Liver (tissue), 3 donors: ENCODE measurements around the gene CCR4.

Experiments
- EGR1 ChIP-seq, 2 donors: IDR thresholded peaks; 2 replicates each; pipeline ENCODE4 v1.6.1; 2016 to 2018; ENCODE audit warnings: antibody characterized with exemption in 2 of 2, low read depth in 2 of 2
- FOXA1 ChIP-seq: IDR thresholded peaks from 2 replicates; pipeline ENCODE4 v1.6.1; 2016; ENCODE audit warnings: antibody characterized with exemption
- GABPA ChIP-seq, 2 donors: IDR thresholded peaks in 1 of 2; conservative IDR thresholded peaks in 1 of 2; 2 replicates each; pipeline ENCODE4 v1.6.1; 2016; ENCODE audit warnings: antibody characterized with exemption in 2 of 2, mild to moderate bottlenecking in 1 of 2, moderate library complexity in 1 of 2
- RAD21 ChIP-seq, 2 donors: IDR thresholded peaks; 2 replicates each; pipeline ENCODE4 v1.6.1; 2016; ENCODE audit warnings: antibody characterized with exemption in 2 of 2, mild to moderate bottlenecking in 2 of 2
- TAF1 ChIP-seq: conservative IDR thresholded peaks from 2 replicates; pipeline ENCODE4 v1.6.1; 2016; ENCODE audit warnings: antibody characterized with exemption, mild to moderate bottlenecking
- YY1 ChIP-seq: IDR thresholded peaks from 2 replicates; pipeline ENCODE4 v1.6.1; 2016; ENCODE audit warnings: antibody characterized with exemption, mild to moderate bottlenecking
- TF ChIP-seq, protein P1 (sequence below): fragments of 150-350 bp; IDR thresholded peaks from 2 replicates; pipeline ENCODE4 v1.5.1; 2017; ENCODE audit warnings: improper control_type of control experiment, low read depth, low read length; ENCODE audit not compliant: missing input control
- TF ChIP-seq, protein P2 (sequence below): IDR thresholded peaks from 2 replicates; pipeline ENCODE4 v1.6.1; 2016; ENCODE audit warnings: antibody characterized with exemption
- TF ChIP-seq, protein P3 (sequence below): IDR thresholded peaks from 2 replicates; pipeline ENCODE4 v1.6.1; 2016; ENCODE audit warnings: antibody characterized with exemption, mild to moderate bottlenecking
- TF ChIP-seq, protein P4 (sequence below): IDR thresholded peaks from 2 replicates; pipeline ENCODE4 v1.6.1; 2016; ENCODE audit warnings: antibody characterized with exemption
- donor health status: healthy.
- donor health status: healthy.

DNA sequence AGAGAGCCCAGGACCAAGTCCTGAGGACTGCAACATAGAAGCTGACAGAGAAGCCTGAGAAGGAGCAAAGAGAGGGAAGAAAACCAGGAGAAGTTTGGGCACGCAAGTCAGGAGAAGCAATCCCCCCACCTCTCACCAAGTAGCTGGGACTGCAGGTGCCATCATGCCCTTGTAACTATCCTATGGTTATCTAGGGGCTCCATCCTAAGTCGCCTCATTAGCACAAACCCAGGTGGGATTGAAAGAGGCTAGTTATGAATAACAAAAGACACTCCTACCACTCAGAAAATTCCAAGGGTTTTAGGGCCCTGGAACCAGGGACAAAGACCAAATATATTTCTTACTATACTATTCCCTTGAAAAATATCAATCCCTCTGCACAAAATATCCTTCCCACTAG lies 53.5 kb downstream of the CCR4 start:
- TF ChIP-seq TAF1 (no peak), EGR1 (IDR thresholded peaks at IDR 0.05; ENCODE audit: low read depth in 2 of 2) (no peak), RAD21 (IDR thresholded peaks at IDR 0.05) (no peak), YY1 (no peak), FOXA1 (no peak), GABPA (IDR thresholded peaks at IDR 0.05 in 1 of 2, conservative IDR thresholded peaks at IDR 0.05 in 1 of 2) (no peak)
- TF ChIP-seq, protein P1, sequence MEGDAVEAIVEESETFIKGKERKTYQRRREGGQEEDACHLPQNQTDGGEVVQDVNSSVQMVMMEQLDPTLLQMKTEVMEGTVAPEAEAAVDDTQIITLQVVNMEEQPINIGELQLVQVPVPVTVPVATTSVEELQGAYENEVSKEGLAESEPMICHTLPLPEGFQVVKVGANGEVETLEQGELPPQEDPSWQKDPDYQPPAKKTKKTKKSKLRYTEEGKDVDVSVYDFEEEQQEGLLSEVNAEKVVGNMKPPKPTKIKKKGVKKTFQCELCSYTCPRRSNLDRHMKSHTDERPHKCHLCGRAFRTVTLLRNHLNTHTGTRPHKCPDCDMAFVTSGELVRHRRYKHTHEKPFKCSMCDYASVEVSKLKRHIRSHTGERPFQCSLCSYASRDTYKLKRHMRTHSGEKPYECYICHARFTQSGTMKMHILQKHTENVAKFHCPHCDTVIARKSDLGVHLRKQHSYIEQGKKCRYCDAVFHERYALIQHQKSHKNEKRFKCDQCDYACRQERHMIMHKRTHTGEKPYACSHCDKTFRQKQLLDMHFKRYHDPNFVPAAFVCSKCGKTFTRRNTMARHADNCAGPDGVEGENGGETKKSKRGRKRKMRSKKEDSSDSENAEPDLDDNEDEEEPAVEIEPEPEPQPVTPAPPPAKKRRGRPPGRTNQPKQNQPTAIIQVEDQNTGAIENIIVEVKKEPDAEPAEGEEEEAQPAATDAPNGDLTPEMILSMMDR, result no peak
- TF ChIP-seq, protein P2, sequence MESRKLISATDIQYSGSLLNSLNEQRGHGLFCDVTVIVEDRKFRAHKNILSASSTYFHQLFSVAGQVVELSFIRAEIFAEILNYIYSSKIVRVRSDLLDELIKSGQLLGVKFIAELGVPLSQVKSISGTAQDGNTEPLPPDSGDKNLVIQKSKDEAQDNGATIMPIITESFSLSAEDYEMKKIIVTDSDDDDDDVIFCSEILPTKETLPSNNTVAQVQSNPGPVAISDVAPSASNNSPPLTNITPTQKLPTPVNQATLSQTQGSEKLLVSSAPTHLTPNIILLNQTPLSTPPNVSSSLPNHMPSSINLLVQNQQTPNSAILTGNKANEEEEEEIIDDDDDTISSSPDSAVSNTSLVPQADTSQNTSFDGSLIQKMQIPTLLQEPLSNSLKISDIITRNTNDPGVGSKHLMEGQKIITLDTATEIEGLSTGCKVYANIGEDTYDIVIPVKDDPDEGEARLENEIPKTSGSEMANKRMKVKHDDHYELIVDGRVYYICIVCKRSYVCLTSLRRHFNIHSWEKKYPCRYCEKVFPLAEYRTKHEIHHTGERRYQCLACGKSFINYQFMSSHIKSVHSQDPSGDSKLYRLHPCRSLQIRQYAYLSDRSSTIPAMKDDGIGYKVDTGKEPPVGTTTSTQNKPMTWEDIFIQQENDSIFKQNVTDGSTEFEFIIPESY, result no peak
- TF ChIP-seq, protein P3, sequence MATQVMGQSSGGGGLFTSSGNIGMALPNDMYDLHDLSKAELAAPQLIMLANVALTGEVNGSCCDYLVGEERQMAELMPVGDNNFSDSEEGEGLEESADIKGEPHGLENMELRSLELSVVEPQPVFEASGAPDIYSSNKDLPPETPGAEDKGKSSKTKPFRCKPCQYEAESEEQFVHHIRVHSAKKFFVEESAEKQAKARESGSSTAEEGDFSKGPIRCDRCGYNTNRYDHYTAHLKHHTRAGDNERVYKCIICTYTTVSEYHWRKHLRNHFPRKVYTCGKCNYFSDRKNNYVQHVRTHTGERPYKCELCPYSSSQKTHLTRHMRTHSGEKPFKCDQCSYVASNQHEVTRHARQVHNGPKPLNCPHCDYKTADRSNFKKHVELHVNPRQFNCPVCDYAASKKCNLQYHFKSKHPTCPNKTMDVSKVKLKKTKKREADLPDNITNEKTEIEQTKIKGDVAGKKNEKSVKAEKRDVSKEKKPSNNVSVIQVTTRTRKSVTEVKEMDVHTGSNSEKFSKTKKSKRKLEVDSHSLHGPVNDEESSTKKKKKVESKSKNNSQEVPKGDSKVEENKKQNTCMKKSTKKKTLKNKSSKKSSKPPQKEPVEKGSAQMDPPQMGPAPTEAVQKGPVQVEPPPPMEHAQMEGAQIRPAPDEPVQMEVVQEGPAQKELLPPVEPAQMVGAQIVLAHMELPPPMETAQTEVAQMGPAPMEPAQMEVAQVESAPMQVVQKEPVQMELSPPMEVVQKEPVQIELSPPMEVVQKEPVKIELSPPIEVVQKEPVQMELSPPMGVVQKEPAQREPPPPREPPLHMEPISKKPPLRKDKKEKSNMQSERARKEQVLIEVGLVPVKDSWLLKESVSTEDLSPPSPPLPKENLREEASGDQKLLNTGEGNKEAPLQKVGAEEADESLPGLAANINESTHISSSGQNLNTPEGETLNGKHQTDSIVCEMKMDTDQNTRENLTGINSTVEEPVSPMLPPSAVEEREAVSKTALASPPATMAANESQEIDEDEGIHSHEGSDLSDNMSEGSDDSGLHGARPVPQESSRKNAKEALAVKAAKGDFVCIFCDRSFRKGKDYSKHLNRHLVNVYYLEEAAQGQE, result no peak
- TF ChIP-seq, protein P4, sequence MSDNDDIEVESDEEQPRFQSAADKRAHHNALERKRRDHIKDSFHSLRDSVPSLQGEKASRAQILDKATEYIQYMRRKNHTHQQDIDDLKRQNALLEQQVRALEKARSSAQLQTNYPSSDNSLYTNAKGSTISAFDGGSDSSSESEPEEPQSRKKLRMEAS, result no peak
